Osteocyte (in vitro differentiated cells): ENCODE results near the gene TBL1XR1. TPM values are rescaled to one million over a fixed set of nuclear protein-coding genes. Genes with fewer than 3 reads are reported as not detected.

Experiments
- DNase-seq: peaks from one replicate; pipeline ENCODE4 v3.0.0; 2021; ENCODE audit warnings: mixed read lengths; ENCODE audit not compliant: unreplicated experiment; ENCODE audit errors: extremely low spot score
- H3K27ac Mint-ChIP-seq: one replicate; pipeline ENCODE4 v1.8.0; 2021; ENCODE audit warnings: mild to moderate bottlenecking, mixed read lengths; ENCODE audit not compliant: unreplicated experiment
- H3K27me3 Mint-ChIP-seq: one replicate; pipeline ENCODE4 v1.8.0; 2021; ENCODE audit warnings: mixed read lengths; ENCODE audit not compliant: unreplicated experiment
- H3K36me3 Mint-ChIP-seq: one replicate; pipeline ENCODE4 v1.8.0; 2021; ENCODE audit warnings: mixed read lengths; ENCODE audit not compliant: unreplicated experiment
- H3K4me1 Mint-ChIP-seq: one replicate; pipeline ENCODE4 v1.8.0; 2021; ENCODE audit warnings: mixed read lengths; ENCODE audit not compliant: unreplicated experiment
- H3K4me3 Mint-ChIP-seq: one replicate; pipeline ENCODE4 v1.8.0; 2021; ENCODE audit warnings: mild to moderate bottlenecking, moderate library complexity, mixed read lengths; ENCODE audit not compliant: unreplicated experiment
- H3K9me3 Mint-ChIP-seq: one replicate; pipeline ENCODE4 v1.8.0; 2021; ENCODE audit warnings: mixed read lengths; ENCODE audit not compliant: unreplicated experiment
- total RNA-seq: library from RNA; stranded (reverse); gene quantifications from 2 replicates; pipeline ENCODE4 v1.2.1, GENCODE V29; 2021
- TF ChIP-seq, protein P1 (sequence below): fragments of 200-600 bp; sonication (generic); IDR thresholded peaks from 2 replicates; pipeline ENCODE4 v1.5.0; 2021; ENCODE audit warnings: antibody characterized with exemption, mild to moderate bottlenecking, moderate library complexity

The TBL1XR1 gene
- total RNA-seq, 1 donor from 2014 or later: 370 TPM

DNA sequence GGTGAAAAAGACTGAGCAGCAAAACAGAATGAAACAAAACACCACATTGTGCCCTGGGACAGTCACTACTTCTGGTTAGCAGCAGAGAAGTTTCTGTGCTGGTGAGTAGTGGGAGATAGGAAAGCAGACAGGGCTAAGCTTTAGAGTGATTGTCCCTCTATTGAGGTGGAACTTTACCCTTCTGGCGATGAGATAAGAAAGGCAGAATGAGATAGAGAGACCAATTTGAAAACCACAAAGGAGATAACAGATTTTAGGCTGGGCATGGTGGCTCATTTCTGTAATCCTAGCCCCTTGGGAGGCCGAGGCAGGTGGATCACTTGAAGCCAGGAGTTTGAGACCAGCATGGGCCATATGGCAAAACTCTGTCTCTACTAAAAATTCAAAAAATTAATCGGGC is 208.5 kb downstream of the TBL1XR1 start:
- Mint-ChIP-seq H3K36me3 (no peaks in the 10 kb centered on the region), H3K27me3 (no peaks in the 10 kb centered on the region), H3K4me1 (no peaks in the 10 kb centered on the region), H3K9me3 (peaks cover 3% of the 10 kb centered on the region), H3K27ac (no peak overlapping the region), H3K4me3 (no peak overlapping the region)
- TF ChIP-seq, protein P1, sequence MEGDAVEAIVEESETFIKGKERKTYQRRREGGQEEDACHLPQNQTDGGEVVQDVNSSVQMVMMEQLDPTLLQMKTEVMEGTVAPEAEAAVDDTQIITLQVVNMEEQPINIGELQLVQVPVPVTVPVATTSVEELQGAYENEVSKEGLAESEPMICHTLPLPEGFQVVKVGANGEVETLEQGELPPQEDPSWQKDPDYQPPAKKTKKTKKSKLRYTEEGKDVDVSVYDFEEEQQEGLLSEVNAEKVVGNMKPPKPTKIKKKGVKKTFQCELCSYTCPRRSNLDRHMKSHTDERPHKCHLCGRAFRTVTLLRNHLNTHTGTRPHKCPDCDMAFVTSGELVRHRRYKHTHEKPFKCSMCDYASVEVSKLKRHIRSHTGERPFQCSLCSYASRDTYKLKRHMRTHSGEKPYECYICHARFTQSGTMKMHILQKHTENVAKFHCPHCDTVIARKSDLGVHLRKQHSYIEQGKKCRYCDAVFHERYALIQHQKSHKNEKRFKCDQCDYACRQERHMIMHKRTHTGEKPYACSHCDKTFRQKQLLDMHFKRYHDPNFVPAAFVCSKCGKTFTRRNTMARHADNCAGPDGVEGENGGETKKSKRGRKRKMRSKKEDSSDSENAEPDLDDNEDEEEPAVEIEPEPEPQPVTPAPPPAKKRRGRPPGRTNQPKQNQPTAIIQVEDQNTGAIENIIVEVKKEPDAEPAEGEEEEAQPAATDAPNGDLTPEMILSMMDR: no peak
- no peak for DNase-seq

GRCh38 chr3:176987901-176988650 is 209.2 kb downstream of the TBL1XR1 start:
- no peaks in the 10 kb centered on the region for H3K36me3 Mint-ChIP-seq
- no peak overlapping the region for H3K27ac Mint-ChIP-seq
- H3K4me3 Mint-ChIP-seq: no peak overlapping the region
- H3K4me1 Mint-ChIP-seq: no peaks in the 10 kb centered on the region
- peaks cover 3% of the 10 kb centered on the region for H3K9me3 Mint-ChIP-seq
- DNase-seq: no peak
- TF ChIP-seq, protein P1: no peak
- H3K27me3 Mint-ChIP-seq: no peaks in the 10 kb centered on the region

- peaks cover 9% of the 10 kb centered on the region for H3K9me3 Mint-ChIP-seq
- DNase-seq: no peak
- no peaks in the 10 kb centered on the region for H3K4me1 Mint-ChIP-seq
- H3K27ac Mint-ChIP-seq: no peak overlapping the region
- TF ChIP-seq, protein P1: no peak
- no peaks in the 10 kb centered on the region for H3K27me3 Mint-ChIP-seq
- H3K4me3 Mint-ChIP-seq: no peak overlapping the region
- H3K36me3 Mint-ChIP-seq: no peaks in the 10 kb centered on the region
These were observed 218.8 kb downstream of the TBL1XR1 start for GRCh38 chr3:176978441-176978840.

GRCh38 chr3:176977331-176977730 is 220.0 kb downstream of the TBL1XR1 start:
- Mint-ChIP-seq H3K27me3 (no peaks in the 10 kb centered on the region), H3K27ac (no peak overlapping the region), H3K9me3 (peaks cover 7% of the 10 kb centered on the region), H3K36me3 (no peaks in the 10 kb centered on the region), H3K4me1 (no peaks in the 10 kb centered on the region), H3K4me3 (no peak overlapping the region)
- no peak for DNase-seq
- TF ChIP-seq, protein P1: no peak

DNA sequence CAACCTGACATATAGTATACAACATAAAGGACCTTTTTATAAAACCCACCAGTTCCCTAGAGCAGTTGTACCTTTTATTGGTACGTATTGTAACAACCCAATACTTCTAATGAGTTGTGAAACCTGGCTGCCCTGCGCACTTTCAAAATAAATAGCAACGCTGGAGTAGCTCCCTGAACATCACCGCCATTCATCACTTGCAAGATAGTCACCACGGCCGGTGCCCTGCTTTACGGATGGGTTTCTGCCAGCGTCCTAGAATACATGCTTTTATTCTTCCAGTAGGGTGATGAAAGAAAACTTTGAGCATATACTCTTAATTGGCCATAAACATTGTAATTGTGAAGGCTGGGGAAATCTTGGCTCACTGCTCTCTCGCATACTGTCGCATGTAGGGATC is 220.7 kb downstream of the TBL1XR1 start:
- H3K9me3 Mint-ChIP-seq: no peaks in the 10 kb centered on the region
- H3K4me3 Mint-ChIP-seq: no peak overlapping the region
- TF ChIP-seq, protein P1: no peak
- H3K27me3 Mint-ChIP-seq: no peaks in the 10 kb centered on the region
- no peaks in the 10 kb centered on the region for H3K36me3 Mint-ChIP-seq
- H3K4me1 Mint-ChIP-seq: no peaks in the 10 kb centered on the region
- no peak overlapping the region for H3K27ac Mint-ChIP-seq
- no peak for DNase-seq
